GM18508 (cell line): Measurements from ENCODE around the gene SNX17.
"Not testable (repeated sequence)": the region's sequence is repeated elsewhere in the genome, so short reads cannot be mapped to it uniquely, and the experiment has no call there.

Experiments used
- ATAC-seq: cut with Tn5 transposase; IDR thresholded peaks from one replicate; pipeline ENCODE4 v1.9.1; 2021; ENCODE audit warnings: moderate number of reproducible peaks; ENCODE audit not compliant: insufficient read depth, unreplicated experiment

The SNX17 gene

GRCh38 chr2:27390822-27391679 lies 20.6 kb downstream of the SNX17 start:
- ATAC-seq, result no peak

DNA sequence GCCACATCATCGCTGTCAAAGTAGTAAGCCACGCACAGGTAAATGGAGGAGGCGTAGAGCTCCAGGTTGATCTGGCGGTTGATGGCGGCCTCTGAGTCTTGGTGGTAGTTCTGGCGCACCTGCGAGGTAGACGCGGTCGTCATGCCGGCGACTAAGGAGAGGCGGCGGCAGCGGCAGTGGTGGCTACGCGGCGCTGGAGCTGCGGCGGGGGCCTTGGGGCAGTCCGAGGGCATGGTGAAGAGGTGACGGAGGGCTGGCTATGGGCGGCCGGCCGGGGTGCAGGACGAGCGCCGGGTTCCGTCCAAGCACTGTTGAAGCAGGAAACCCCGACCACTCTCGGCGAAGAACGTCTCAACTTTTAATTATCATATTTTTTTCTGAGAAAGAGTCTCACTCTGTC lies 22.8 kb downstream of the SNX17 start:
- ATAC-seq, result no peak

DNA sequence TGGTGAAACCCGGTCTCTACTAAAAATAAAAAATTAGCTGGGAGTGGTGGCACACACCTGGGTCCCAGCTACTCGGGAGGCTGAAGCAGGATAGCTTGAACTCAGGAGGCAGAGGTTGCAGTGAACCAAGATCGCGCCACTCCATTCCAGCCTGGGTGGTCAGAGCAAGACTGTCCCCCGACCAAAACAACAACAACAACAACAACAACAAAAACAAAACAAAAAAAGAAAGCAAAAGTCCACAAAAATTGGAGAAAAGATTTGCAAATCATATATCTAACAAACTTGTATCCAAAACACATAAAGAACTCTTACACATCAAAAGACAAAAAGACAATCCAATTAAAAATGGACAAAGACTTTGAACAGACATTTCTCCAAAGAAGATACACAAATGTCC lies 28.5 kb downstream of the SNX17 start:
- no peak for ATAC-seq

- no peak for ATAC-seq
Observed at GRCh38 chr2:27400348-27401135, 30.1 kb downstream of the SNX17 start.

- no peak for ATAC-seq
Observed at GRCh38 chr2:27407798-27408491, 37.5 kb downstream of the SNX17 start.

DNA sequence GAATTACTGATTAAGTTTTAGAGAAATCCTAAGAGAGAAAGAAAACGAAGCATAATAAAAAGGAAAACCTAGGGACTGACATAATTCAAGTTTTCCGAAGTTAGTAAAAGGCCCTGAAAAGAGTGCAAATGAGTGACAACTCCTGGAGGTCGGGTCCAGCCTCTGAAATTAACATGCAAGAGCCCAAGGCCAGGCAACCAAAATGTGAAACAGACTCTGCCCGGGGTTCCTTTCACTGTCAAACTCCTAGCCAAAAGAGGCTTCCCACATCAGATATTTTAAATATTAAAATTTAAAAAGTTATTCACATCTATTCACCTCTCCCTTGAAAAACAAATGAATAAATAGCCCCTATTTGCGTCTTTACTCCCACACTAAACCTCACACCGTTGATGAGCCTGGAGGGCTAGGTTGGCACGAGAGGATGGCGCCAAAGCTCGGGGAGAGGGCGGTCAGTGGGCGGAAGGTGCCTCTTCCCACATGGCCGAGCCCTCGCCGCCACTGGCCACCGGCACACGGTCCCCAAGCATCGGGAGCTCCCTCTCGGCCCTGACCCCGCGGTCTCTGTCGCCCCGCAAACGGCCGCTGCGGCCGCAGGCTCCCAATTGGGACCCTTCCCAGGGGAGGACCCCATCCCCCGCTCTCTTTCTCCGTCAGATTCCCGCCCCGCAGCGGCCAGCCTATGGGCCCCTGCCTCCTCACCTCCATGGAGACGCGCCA lies 38.3 kb downstream of the SNX17 start:
- peak; percentile 15 for ATAC-seq

DNA sequence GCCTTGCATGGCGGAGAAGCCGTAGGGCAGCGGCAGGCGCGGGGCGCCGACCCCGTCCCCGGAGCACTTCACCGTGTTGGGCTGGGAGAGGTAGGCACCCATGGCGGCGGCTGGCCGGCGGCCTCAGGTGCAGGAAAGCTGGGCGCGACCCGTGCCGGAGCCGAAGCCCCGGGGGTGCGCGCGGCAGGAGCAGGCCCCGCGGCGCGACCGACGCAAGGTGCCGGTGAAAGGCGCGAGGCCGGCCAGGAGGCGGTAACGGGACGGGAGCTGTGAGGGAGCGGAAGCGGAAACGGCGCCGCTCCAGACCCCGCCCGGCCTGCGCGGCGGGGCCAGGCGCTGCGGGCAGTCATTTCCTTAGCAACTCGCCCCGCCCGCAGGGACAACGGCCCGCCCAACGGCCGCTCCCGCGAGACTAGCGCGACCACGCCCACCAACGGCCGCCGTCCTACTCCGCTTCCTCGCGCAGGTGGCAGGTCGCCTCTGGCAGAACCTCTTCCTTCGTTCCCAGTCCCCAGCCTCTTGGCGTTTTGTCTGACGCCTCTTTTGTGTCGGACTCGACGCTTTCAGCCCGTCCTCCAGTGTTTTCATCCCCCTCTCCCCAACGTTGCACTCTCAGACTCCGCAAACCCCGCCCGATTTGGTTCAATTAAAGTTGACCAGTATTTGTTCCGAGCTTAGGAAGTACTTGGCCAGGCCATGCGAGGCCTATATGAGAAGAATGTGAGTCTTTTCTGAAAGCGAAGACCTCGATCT lies 39.1 kb downstream of the SNX17 start, which contains the start of gene PPM1G:
Gene PPM1G (minus strand): TSS at position 271 of the 753 bp plus-strand sequence. CDS start 169 bp downstream, at position 102.
- peak; percentile 59 for ATAC-seq

DNA sequence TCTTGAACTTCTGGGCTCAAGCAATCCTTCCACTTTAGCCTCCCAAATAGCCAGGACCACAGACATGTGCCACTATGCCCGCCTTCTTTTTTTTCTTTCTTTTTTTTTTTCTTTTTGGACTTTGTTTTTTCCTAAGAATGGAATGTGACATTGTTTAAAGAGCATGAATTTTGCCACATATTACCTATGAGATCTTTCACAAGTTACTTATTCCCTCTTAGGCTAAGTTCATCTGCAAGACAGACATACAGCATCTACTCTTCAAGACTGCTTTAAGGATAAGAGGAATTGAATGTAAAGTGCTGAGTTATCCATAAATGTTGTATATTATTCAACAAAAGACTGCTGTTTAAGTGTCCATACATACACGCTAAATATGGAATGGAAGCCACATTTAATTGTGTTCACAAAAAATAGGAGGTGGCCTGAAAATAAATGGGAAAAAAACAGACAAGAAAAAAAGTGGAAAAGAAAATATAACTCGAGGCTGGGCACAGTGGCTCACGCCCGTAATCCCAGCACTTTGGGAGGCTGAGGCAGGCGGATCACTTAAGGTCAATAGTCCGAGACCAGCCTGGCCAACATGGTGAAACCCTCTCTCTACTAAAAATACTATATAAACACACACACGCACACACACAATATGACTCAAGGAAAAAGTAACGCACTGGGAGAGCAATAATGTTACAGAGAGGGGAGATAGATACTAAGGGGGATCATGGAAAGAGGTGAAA lies 42.2 kb downstream of the SNX17 start:
- no peak for ATAC-seq

DNA sequence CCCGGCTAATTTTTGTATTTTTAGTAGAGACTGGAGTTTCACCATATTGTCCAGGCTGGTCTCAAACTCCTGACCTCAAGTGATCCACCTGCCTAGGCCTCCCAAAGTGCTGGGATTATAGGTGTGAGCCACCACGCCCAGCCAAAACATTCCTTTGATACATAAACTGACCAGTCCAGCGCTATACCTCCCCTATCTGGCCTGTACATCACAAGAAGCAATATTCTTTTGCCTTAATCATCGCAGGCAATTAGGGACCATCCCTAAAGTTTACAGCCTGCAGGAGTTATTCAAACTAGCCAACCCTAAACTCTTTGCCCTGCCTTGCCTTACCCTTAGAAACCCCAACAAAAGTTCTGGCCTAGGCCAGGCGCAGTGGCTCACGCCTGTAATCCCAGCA lies 45.7 kb downstream of the SNX17 start:
- ATAC-seq, result no peak

GRCh38 chr2:27420996-27421395 lies 50.6 kb downstream of the SNX17 start:
- ATAC-seq, result no peak

GRCh38 chr2:27421660-27422250 lies 51.3 kb downstream of the SNX17 start:
- ATAC-seq, result no peak

DNA sequence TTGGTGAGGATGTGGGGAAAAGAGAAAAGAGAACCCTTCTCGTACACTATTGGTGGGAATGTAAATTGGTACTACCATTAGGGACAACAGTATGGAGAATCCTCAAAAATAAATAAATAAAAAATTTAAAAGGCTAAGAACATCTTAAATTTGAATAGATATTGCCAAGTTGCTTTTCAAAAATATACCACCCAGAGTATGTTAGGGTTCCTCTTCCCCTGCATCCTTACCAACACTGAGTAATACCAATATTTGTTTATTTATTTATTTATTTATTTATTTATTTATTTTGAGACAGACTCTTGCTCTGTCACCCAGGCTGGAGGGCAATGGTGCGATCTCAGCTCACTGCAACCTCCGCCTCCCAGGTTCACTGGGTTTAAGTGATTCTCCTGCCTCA lies 52.5 kb downstream of the SNX17 start:
- ATAC-seq, result no peak

DNA sequence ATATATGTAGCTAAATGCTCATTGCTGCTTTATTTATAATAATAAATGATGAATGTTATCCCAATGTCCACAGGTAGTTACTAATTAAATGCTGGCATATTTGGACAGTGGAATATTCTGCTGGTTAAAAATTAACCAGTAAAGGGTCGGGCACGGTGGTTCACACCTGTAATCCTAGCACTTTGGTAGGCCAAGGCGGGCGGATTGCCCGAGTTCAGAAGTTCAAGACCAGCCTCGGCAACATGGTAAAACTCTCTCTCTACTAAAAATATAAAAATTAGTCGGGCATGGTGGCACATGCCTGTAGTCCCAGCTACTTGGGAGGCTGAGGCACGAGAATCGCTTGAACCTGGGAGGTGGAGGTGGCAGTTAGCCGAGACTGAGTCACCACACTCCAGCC lies 54.6 kb downstream of the SNX17 start:
- ATAC-seq, result not testable (repeated sequence)
